Naive thymus-derived CD8-positive, alpha-beta T cell (primary cell): ENCODE data around the gene ENPP6. TPM values are rescaled to one million over a fixed set of nuclear protein-coding genes. Genes with fewer than 3 reads are reported as not detected.

Source experiments
- ATAC-seq, 2 donors: fragments of 150-1000 bp; cut with Tn5 transposase in 1 of 2; sonication (Bioruptor Pico), chemical (Tn5 transposase) in 1 of 2; 1 replicate in 1 of 2; 2 replicates in 1 of 2; pipeline ENCODE4 v1.10.0; 2021; ENCODE audit warnings: mild to moderate bottlenecking in 2 of 2, moderate library complexity in 2 of 2
- POLR2A ChIA-PET: fragments of 350-600 bp; sonication (Branson Sonifier 250); formaldehyde crosslinking; loops from one replicate; lab custom pipeline; 2021; ENCODE audit warnings: antibody characterized with exemption; lab: Charles Lee
- DNase-seq, 10 donors: peaks; one replicate each; pipeline versions ENCODE4 v3.0.0 to v3.0.0-alpha.2; 2020 to 2022
- H3K27ac Mint-ChIP-seq, 10 donors: one replicate each; pipeline ENCODE4 v1.8.0; 2020 to 2022; ENCODE audit warnings: mild to moderate bottlenecking in 10 of 10, mixed read lengths in 10 of 10, moderate library complexity in 4 of 10, inconsistent platforms in 1 of 10
- H3K27me3 Mint-ChIP-seq, 5 donors: one replicate each; pipeline ENCODE4 v1.8.0; 2021 to 2022; ENCODE audit warnings: mixed read lengths in 5 of 5
- H3K36me3 Mint-ChIP-seq, 3 donors: one replicate each; pipeline ENCODE4 v1.8.0; 2020 to 2022; ENCODE audit warnings: mixed read lengths in 3 of 3, mild to moderate bottlenecking in 2 of 3, inconsistent platforms in 1 of 3
- H3K4me1 Mint-ChIP-seq, 4 donors: one replicate each; pipeline ENCODE4 v1.8.0; 2021 to 2022; ENCODE audit warnings: mixed read lengths in 4 of 4
- H3K4me3 Mint-ChIP-seq, 10 donors: one replicate each; pipeline ENCODE4 v1.8.0; 2020 to 2022; ENCODE audit warnings: mild to moderate bottlenecking in 10 of 10, mixed read lengths in 10 of 10, moderate library complexity in 6 of 10, inconsistent platforms in 1 of 10
- H3K9me3 Mint-ChIP-seq, 9 donors: one replicate each; pipeline ENCODE4 v1.8.0; 2020 to 2022; ENCODE audit warnings: mixed read lengths in 9 of 9, mild to moderate bottlenecking in 3 of 9, inconsistent platforms in 1 of 9, moderate library complexity in 1 of 9
- polyA plus RNA-seq, 3 donors: library from polyadenylated mRNA; unstranded; fragments of 300-500 nt; fragmentation: Illumina TruSeq; gene quantifications; one replicate each; pipeline ENCODE4 v1.2.3, GENCODE V29; 2021
- total RNA-seq, 8 experiments: library from RNA in 2 of 8; stranded (reverse) in 2 of 8; gene quantifications; one replicate each; pipeline ENCODE4 v1.2.3 and lab custom pipeline; 2021 to 2026

ENPP6 gene
- total and polyA plus RNA-seq, 5 experiments from 2014 or later: 0.08 TPM; not detected in 4

- ATAC-seq: no peak
- H3K4me3 Mint-ChIP-seq: no peak overlapping the region
- H3K27me3 Mint-ChIP-seq: peaks cover 7 to 49% (median 20%) of the 10 kb centered on the region in 5 donors
These were observed 94.9 kb downstream of the ENPP6 start for GRCh38 chr4:184122631-184123408.

GRCh38 chr4:184120549-184121127, 97.0 kb downstream of the ENPP6 start:
- POLR2A ChIA-PET: no interaction called here

More at GRCh38 chr4:184122631-184123408, 94.9 kb downstream of the ENPP6 start:
- Mint-ChIP-seq H3K9me3 (no peaks in the 10 kb centered on the region), H3K27ac (no peak overlapping the region), H3K4me1 (no peaks in the 10 kb centered on the region), H3K36me3 (no peaks in the 10 kb centered on the region)
- POLR2A ChIA-PET: no interaction called here
- DNase-seq: no peak

GRCh38 chr4:184117662-184118199, 99.9 kb downstream of the ENPP6 start:
- H3K36me3 Mint-ChIP-seq: no peaks in the 10 kb centered on the region
- ATAC-seq: no peak
- no peak overlapping the region for H3K27ac Mint-ChIP-seq
- H3K4me1 Mint-ChIP-seq: no peaks in the 10 kb centered on the region
- H3K27me3 Mint-ChIP-seq: peaks cover 2 to 18% (median 7%) of the 10 kb centered on the region in 5 donors
- POLR2A ChIA-PET: no interaction called here
- no peak for DNase-seq
- H3K4me3 Mint-ChIP-seq: no peak overlapping the region
- no peaks in the 10 kb centered on the region for H3K9me3 Mint-ChIP-seq

More at GRCh38 chr4:184120549-184121127, 97.0 kb downstream of the ENPP6 start:
- Mint-ChIP-seq H3K36me3 (no peaks in the 10 kb centered on the region), H3K4me3 (no peak overlapping the region), H3K9me3 (no peaks in the 10 kb centered on the region), H3K4me1 (no peaks in the 10 kb centered on the region), H3K27me3 (peaks cover 2 to 36% (median 19%) of the 10 kb centered on the region in 5 donors), H3K27ac (no peak overlapping the region)
- no peak for ATAC-seq
- DNase-seq: no peak

GRCh38 chr4:184115399-184115798, 102.3 kb downstream of the ENPP6 start:
- H3K27ac Mint-ChIP-seq: no peak overlapping the region
- H3K4me1 Mint-ChIP-seq: no peaks in the 10 kb centered on the region
- no peak for DNase-seq
- POLR2A ChIA-PET: no interaction called here
- ATAC-seq: no peak
- no peaks in the 10 kb centered on the region for H3K36me3 Mint-ChIP-seq
- no peak overlapping the region for H3K4me3 Mint-ChIP-seq
- peaks cover 5 to 29% (median 15%) of the 10 kb centered on the region in 5 donors for H3K27me3 Mint-ChIP-seq
- H3K9me3 Mint-ChIP-seq: peaks cover 0 to 2% (median 0%) of the 10 kb centered on the region in 9 donors

- no peak overlapping the region for H3K4me3 Mint-ChIP-seq
- H3K9me3 Mint-ChIP-seq: peaks cover 0 to 4% (median 0%) of the 10 kb centered on the region in 9 donors
- H3K27me3 Mint-ChIP-seq: peaks cover 5 to 32% (median 13%) of the 10 kb centered on the region in 5 donors
- POLR2A ChIA-PET: no interaction called here
- H3K36me3 Mint-ChIP-seq: no peaks in the 10 kb centered on the region
- H3K27ac Mint-ChIP-seq: no peak overlapping the region
- H3K4me1 Mint-ChIP-seq: no peaks in the 10 kb centered on the region
- DNase-seq (no peak), ATAC-seq (no peak)
These were observed 103.2 kb downstream of the ENPP6 start for GRCh38 chr4:184114431-184114830.

- ATAC-seq (no peak), DNase-seq (no peak)
- POLR2A ChIA-PET: no interaction called here
- no peak overlapping the region for H3K4me3 Mint-ChIP-seq
- peaks cover 0 to 4% (median 0%) of the 10 kb centered on the region in 9 donors for H3K9me3 Mint-ChIP-seq
- H3K27ac Mint-ChIP-seq: no peak overlapping the region
- no peaks in the 10 kb centered on the region for H3K36me3 Mint-ChIP-seq
- H3K4me1 Mint-ChIP-seq: no peaks in the 10 kb centered on the region
- H3K27me3 Mint-ChIP-seq: peaks cover 5 to 34% (median 13%) of the 10 kb centered on the region in 5 donors
These were observed 105.6 kb downstream of the ENPP6 start for GRCh38 chr4:184112006-184112550.

- H3K27me3 Mint-ChIP-seq: peaks cover 7 to 42% (median 17%) of the 10 kb centered on the region in 5 donors
- ATAC-seq (no peak), DNase-seq (no peak)
- H3K4me1 Mint-ChIP-seq: no peaks in the 10 kb centered on the region
- no peak overlapping the region for H3K4me3 Mint-ChIP-seq
- peaks cover 0 to 4% (median 2%) of the 10 kb centered on the region in 9 donors for H3K9me3 Mint-ChIP-seq
- no peak overlapping the region for H3K27ac Mint-ChIP-seq
- POLR2A ChIA-PET: no interaction called here
- H3K36me3 Mint-ChIP-seq: no peaks in the 10 kb centered on the region
These were observed 106.3 kb downstream of the ENPP6 start for GRCh38 chr4:184111233-184111832.

- DNase-seq: no peak
- POLR2A ChIA-PET: no interaction called here
- no peak overlapping the region for H3K27ac Mint-ChIP-seq
- no peaks in the 10 kb centered on the region for H3K4me1 Mint-ChIP-seq
- peaks cover 7 to 43% (median 18%) of the 10 kb centered on the region in 5 donors for H3K27me3 Mint-ChIP-seq
- H3K9me3 Mint-ChIP-seq: peaks cover 0 to 4% (median 2%) of the 10 kb centered on the region in 9 donors
- no peak for ATAC-seq
- no peaks in the 10 kb centered on the region for H3K36me3 Mint-ChIP-seq
- H3K4me3 Mint-ChIP-seq: no peak overlapping the region
These were observed 107.0 kb downstream of the ENPP6 start for GRCh38 chr4:184110452-184111224.

GRCh38 chr4:184108006-184108501, 109.6 kb downstream of the ENPP6 start:
- ATAC-seq: no peak
- H3K4me1 Mint-ChIP-seq: no peaks in the 10 kb centered on the region
- H3K27me3 Mint-ChIP-seq: peaks cover 7 to 31% (median 17%) of the 10 kb centered on the region in 5 donors
- no peak overlapping the region for H3K27ac Mint-ChIP-seq
- no peak overlapping the region for H3K4me3 Mint-ChIP-seq
- H3K36me3 Mint-ChIP-seq: no peaks in the 10 kb centered on the region
- no peak for DNase-seq
- POLR2A ChIA-PET: no interaction called here
- H3K9me3 Mint-ChIP-seq: peaks cover 0 to 4% (median 2%) of the 10 kb centered on the region in 9 donors

- no peak overlapping the region for H3K4me3 Mint-ChIP-seq
- H3K4me1 Mint-ChIP-seq: peaks cover 0 to 5% (median 0%) of the 10 kb centered on the region in 4 donors
- DNase-seq (no peak), ATAC-seq (no peak)
- H3K27ac Mint-ChIP-seq: no peak overlapping the region
- H3K9me3 Mint-ChIP-seq: peaks cover 0 to 2% (median 0%) of the 10 kb centered on the region in 9 donors
- POLR2A ChIA-PET: no interaction called here
- no peaks in the 10 kb centered on the region for H3K36me3 Mint-ChIP-seq
- peaks cover 0 to 22% (median 5%) of the 10 kb centered on the region in 5 donors for H3K27me3 Mint-ChIP-seq
These were observed 113.1 kb downstream of the ENPP6 start for GRCh38 chr4:184104419-184105101.

GRCh38 chr4:184103527-184104264, 114.0 kb downstream of the ENPP6 start:
- Mint-ChIP-seq H3K9me3 (peaks cover 0 to 2% (median 0%) of the 10 kb centered on the region in 9 donors), H3K27me3 (peaks cover 0 to 25% (median 6%) of the 10 kb centered on the region in 5 donors), H3K4me3 (no peak overlapping the region), H3K27ac (no peak overlapping the region), H3K36me3 (no peaks in the 10 kb centered on the region), H3K4me1 (peaks cover 0 to 5% (median 0%) of the 10 kb centered on the region in 4 donors)
- POLR2A ChIA-PET: no interaction called here
- ATAC-seq (no peak), DNase-seq (no peak)
